A673 (cell line): ENCODE measurements around the gene MAPRE3.
"Not testable (repeated sequence)": the region's sequence is repeated elsewhere in the genome, so short reads cannot be mapped to it uniquely, and the experiment has no call there.

Experiments used
- CTCF ChIP-seq: fragments of 300-800, 200-600 bp; sonication (generic); conservative IDR thresholded peaks from 2 replicates; pipeline ENCODE4 v1.5.1; 2017; ENCODE audit warnings: low read depth, mild to moderate bottlenecking, antibody characterized with exemption, low read length, moderate library complexity, mixed read lengths
- EZH2 ChIP-seq: fragments of 200-600 bp; sonication (generic); IDR thresholded peaks from 2 replicates; pipeline ENCODE4 v1.6.1; 2017; ENCODE audit warnings: borderline replicate concordance, low read depth, mild to moderate bottlenecking, mixed read lengths, antibody characterized with exemption, low read length; ENCODE audit not compliant: poor library complexity, severe bottlenecking

GRCh38 chr2:26923189-26923466, 47.3 kb upstream of the MAPRE3 start:
- not testable (repeated sequence) for TF ChIP-seq CTCF, EZH2
